HG02885 (cell line): ENCODE results near the gene NELL1.

Source experiments
- ATAC-seq: cut with Tn5 transposase; IDR thresholded peaks from one replicate; pipeline ENCODE4 v1.9.1; 2021; ENCODE audit warnings: mild to moderate bottlenecking; ENCODE audit not compliant: unreplicated experiment, poor library complexity

The NELL1 gene

GRCh38 chr11:20864628-20865027 lies 195.2 kb downstream of the NELL1 start:
- ATAC-seq = no peak

GRCh38 chr11:20865161-20865560 lies 195.8 kb downstream of the NELL1 start:
- no peak for ATAC-seq

- ATAC-seq = no peak
These were observed 199.7 kb downstream of the NELL1 start for GRCh38 chr11:20869123-20869522.

GRCh38 chr11:20873054-20873453 lies 203.7 kb downstream of the NELL1 start:
- ATAC-seq = no peak

GRCh38 chr11:20874358-20874757 lies 205.0 kb downstream of the NELL1 start:
- ATAC-seq = no peak

- no peak for ATAC-seq
These were observed 206.5 kb downstream of the NELL1 start for GRCh38 chr11:20875889-20876288.

GRCh38 chr11:20876738-20877137 lies 207.4 kb downstream of the NELL1 start:
- no peak for ATAC-seq

- no peak for ATAC-seq
These were observed 210.7 kb downstream of the NELL1 start for GRCh38 chr11:20880094-20880493.

GRCh38 chr11:20881328-20882079 lies 212.1 kb downstream of the NELL1 start:
- ATAC-seq = no peak

- no peak for ATAC-seq
These were observed 217.8 kb downstream of the NELL1 start for GRCh38 chr11:20887137-20887536.

- no peak for ATAC-seq
These were observed 224.9 kb downstream of the NELL1 start for GRCh38 chr11:20894296-20894695.

GRCh38 chr11:20909995-20910726 lies 240.8 kb downstream of the NELL1 start:
- ATAC-seq = no peak

GRCh38 chr11:20910733-20911132 lies 241.3 kb downstream of the NELL1 start:
- ATAC-seq = no peak

- no peak for ATAC-seq
These were observed 242.9 kb downstream of the NELL1 start for GRCh38 chr11:20912065-20912821.

- no peak for ATAC-seq
These were observed 243.6 kb downstream of the NELL1 start for GRCh38 chr11:20912922-20913512.

GRCh38 chr11:20917306-20917705 lies 247.9 kb downstream of the NELL1 start:
- no peak for ATAC-seq

GRCh38 chr11:20926799-20927540 lies 257.6 kb downstream of the NELL1 start:
- no peak for ATAC-seq

- ATAC-seq = no peak
These were observed 261.6 kb downstream of the NELL1 start for GRCh38 chr11:20931029-20931428.

GRCh38 chr11:20933086-20933485 lies 263.7 kb downstream of the NELL1 start:
- no peak for ATAC-seq

- no peak for ATAC-seq
These were observed 264.6 kb downstream of the NELL1 start for GRCh38 chr11:20933958-20934357.
